Liver (tissue), 9 donors: ENCODE data around the gene APBB1IP. TPM values are rescaled to one million over a fixed set of nuclear protein-coding genes. Genes with fewer than 3 reads are reported as not detected.

Experiments
- DNase-seq: peaks from one replicate; pipeline ENCODE4 v3.0.0-alpha.2; 2017; ENCODE audit warnings: low spot score
- H3K27ac ChIP-seq, 2 donors: one replicate each; pipeline ENCODE4 v1.7.0; 2013; ENCODE audit warnings: inconsistent platforms in 2 of 2, low read length in 2 of 2, control low read depth in 1 of 2, low read depth in 1 of 2, mild to moderate bottlenecking in 1 of 2
- H3K27me3 ChIP-seq, 4 donors: one replicate each; pipeline versions ENCODE4 v1.6.1 to v1.7.0; 2013; ENCODE audit warnings: low read length in 3 of 4, inconsistent platforms in 1 of 4, mild to moderate bottlenecking in 1 of 4, moderate library complexity in 1 of 4; ENCODE audit not compliant: control insufficient read depth in 4 of 4, insufficient read depth in 4 of 4
- H3K36me3 ChIP-seq, 4 donors: one replicate each; pipeline versions ENCODE4 v1.6.1 to v1.7.0; 2013; ENCODE audit warnings: low read length in 3 of 4, mild to moderate bottlenecking in 3 of 4, low read depth in 1 of 4, moderate library complexity in 1 of 4; ENCODE audit not compliant: control insufficient read depth in 4 of 4, insufficient read depth in 3 of 4
- H3K4me1 ChIP-seq, 4 donors: one replicate each; pipeline versions ENCODE4 v1.6.1 to v1.7.0; 2013; ENCODE audit warnings: low read length in 3 of 4, mild to moderate bottlenecking in 3 of 4, moderate library complexity in 1 of 4; ENCODE audit not compliant: control insufficient read depth in 4 of 4, insufficient read depth in 4 of 4
- H3K4me3 ChIP-seq, 3 donors: one replicate each; pipeline versions ENCODE4 v1.6.1 to v1.7.0; 2013; ENCODE audit warnings: low read length in 3 of 3, control low read depth in 1 of 3, low read depth in 1 of 3, mild to moderate bottlenecking in 1 of 3
- H3K9ac ChIP-seq, 2 donors: one replicate each; pipeline ENCODE4 v1.7.0; 2013; ENCODE audit warnings: low read length in 2 of 2, mild to moderate bottlenecking in 2 of 2, moderate library complexity in 2 of 2, control low read depth in 1 of 2, low read depth in 1 of 2
- H3K9me3 ChIP-seq, 4 donors: one replicate each; pipeline versions ENCODE4 v1.6.1 to v1.7.0; 2013; ENCODE audit warnings: low read length in 3 of 4; ENCODE audit not compliant: control insufficient read depth in 4 of 4
- EGR1 ChIP-seq, 2 donors: IDR thresholded peaks; 2 replicates each; pipeline ENCODE4 v1.6.1; 2016 to 2018; ENCODE audit warnings: antibody characterized with exemption in 2 of 2, low read depth in 2 of 2
- FOXA1 ChIP-seq: IDR thresholded peaks from 2 replicates; pipeline ENCODE4 v1.6.1; 2016; ENCODE audit warnings: antibody characterized with exemption
- FOXA2 ChIP-seq: IDR thresholded peaks from 2 replicates; pipeline ENCODE4 v1.6.1; 2016; ENCODE audit warnings: antibody characterized with exemption
- GABPA ChIP-seq, 2 donors: IDR thresholded peaks in 1 of 2; conservative IDR thresholded peaks in 1 of 2; 2 replicates each; pipeline ENCODE4 v1.6.1; 2016; ENCODE audit warnings: antibody characterized with exemption in 2 of 2, mild to moderate bottlenecking in 1 of 2, moderate library complexity in 1 of 2
- HNF4A ChIP-seq, 2 donors: conservative IDR thresholded peaks; 2 replicates each; pipeline ENCODE4 v1.6.1; 2016; ENCODE audit warnings: antibody characterized with exemption in 2 of 2, mild to moderate bottlenecking in 2 of 2
- HNF4G ChIP-seq: IDR thresholded peaks from 2 replicates; pipeline ENCODE4 v1.6.1; 2016; ENCODE audit warnings: antibody characterized with exemption
- JUND ChIP-seq, 2 donors: IDR thresholded peaks; 2 replicates each; pipeline ENCODE4 v1.6.1; 2016; ENCODE audit warnings: antibody characterized with exemption in 2 of 2
- NR2F2 ChIP-seq: IDR thresholded peaks from 2 replicates; pipeline ENCODE4 v1.6.1; 2016; ENCODE audit warnings: antibody characterized with exemption
- RAD21 ChIP-seq, 2 donors: IDR thresholded peaks; 2 replicates each; pipeline ENCODE4 v1.6.1; 2016; ENCODE audit warnings: antibody characterized with exemption in 2 of 2, mild to moderate bottlenecking in 2 of 2
- RXRA ChIP-seq, 2 donors: IDR thresholded peaks; 2 replicates each; pipeline ENCODE4 v1.6.1; 2017 to 2018; ENCODE audit warnings: antibody characterized with exemption in 2 of 2, mild to moderate bottlenecking in 1 of 2
- SP1 ChIP-seq: IDR thresholded peaks from 2 replicates; pipeline ENCODE4 v1.6.1; 2018; ENCODE audit warnings: antibody characterized with exemption, mild to moderate bottlenecking
- TAF1 ChIP-seq: conservative IDR thresholded peaks from 2 replicates; pipeline ENCODE4 v1.6.1; 2016; ENCODE audit warnings: antibody characterized with exemption, mild to moderate bottlenecking
- YY1 ChIP-seq: IDR thresholded peaks from 2 replicates; pipeline ENCODE4 v1.6.1; 2016; ENCODE audit warnings: antibody characterized with exemption, mild to moderate bottlenecking
- WGBS: extraction: QIAGEN DNeasy Blood & Tissue Kit; methylation state at CpG from one replicate; pipeline ENCODE4 v1.1.7; 2013; 5-methylcytosine and 5-hydroxymethylcytosine counted together
- polyA plus RNA-seq, 2 donors: library from polyadenylated mRNA; stranded (reverse) in 1 of 2; unstranded in 1 of 2; fragments of 200-250 nt in 1 of 2; fragments of >200 nt in 1 of 2; fragmentation: Nextera tagmentation in 1 of 2; extraction: Ambion mirVana in 1 of 2; gene quantifications; one replicate each; pipeline versions ENCODE4 v1.2.1 to v1.2.3, GENCODE V29; 2013 to 2015
- total RNA-seq, 2 donors: library from RNA; depleted of rRNA; stranded (reverse); fragments of >200 nt; gene quantifications; one replicate each; pipeline ENCODE4 v1.2.3, GENCODE V29; 2014
- TF ChIP-seq, protein P1 (sequence below): fragments of 150-350 bp; IDR thresholded peaks from 2 replicates; pipeline ENCODE4 v1.5.1; 2017; ENCODE audit warnings: improper control_type of control experiment, low read depth, low read length; ENCODE audit not compliant: missing input control
- TF ChIP-seq, protein P2 (sequence below): IDR thresholded peaks from 2 replicates; pipeline ENCODE4 v1.6.1; 2016; ENCODE audit warnings: antibody characterized with exemption
- TF ChIP-seq, protein P3 (sequence below): IDR thresholded peaks from 2 replicates; pipeline ENCODE4 v1.6.1; 2016; ENCODE audit warnings: antibody characterized with exemption
- TF ChIP-seq, protein P4 (sequence below): IDR thresholded peaks from 2 replicates; pipeline ENCODE4 v1.6.1; 2016; ENCODE audit warnings: antibody characterized with exemption
- TF ChIP-seq, protein P5 (sequence below): IDR thresholded peaks from 2 replicates; pipeline ENCODE4 v1.6.1; 2016; ENCODE audit warnings: antibody characterized with exemption, mild to moderate bottlenecking
- donor health status: healthy.
- donor health status: healthy.
- donor health status: healthy.
- donor health status: healthy.
- donor health status: healthy.

Gene APBB1IP
- total and polyA plus RNA-seq, 4 donors, result 9.3 to 28.4 (median 12.8) TPM

DNA sequence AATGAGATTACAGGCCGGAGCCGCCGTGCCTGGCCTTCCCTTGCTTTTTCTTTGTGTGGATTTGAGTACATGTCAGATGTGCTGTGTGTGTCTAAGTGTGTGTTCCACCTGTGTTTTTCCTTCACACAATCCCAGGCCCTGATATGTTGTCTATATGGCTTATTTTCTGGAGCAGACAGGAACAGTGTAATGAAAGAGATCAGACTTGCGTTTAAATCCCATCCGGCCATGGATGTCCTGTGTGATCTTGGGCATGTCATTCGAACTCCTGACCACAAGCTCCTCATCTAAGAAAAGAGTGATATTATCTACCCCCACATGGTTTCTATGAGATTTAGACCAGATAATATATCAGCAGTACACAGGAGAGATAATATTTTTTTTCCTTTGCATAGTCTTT is 37.2 kb downstream of the APBB1IP start:
- Histone ChIP-seq H3K4me3 (no peak overlapping the region), H3K27me3 (no peaks in the 10 kb centered on the region), H3K27ac (no peak overlapping the region), H3K9ac (no peak overlapping the region), H3K36me3 (no peaks in the 10 kb centered on the region), H3K9me3 (no peaks in the 10 kb centered on the region), H3K4me1 (peaks cover 0 to 5% (median 2%) of the 10 kb centered on the region in 4 donors)
- 59% methylated on average over 6 of the region's 6 CpGs for WGBS
- DNase-seq, result no peak
- TF ChIP-seq, protein P1, sequence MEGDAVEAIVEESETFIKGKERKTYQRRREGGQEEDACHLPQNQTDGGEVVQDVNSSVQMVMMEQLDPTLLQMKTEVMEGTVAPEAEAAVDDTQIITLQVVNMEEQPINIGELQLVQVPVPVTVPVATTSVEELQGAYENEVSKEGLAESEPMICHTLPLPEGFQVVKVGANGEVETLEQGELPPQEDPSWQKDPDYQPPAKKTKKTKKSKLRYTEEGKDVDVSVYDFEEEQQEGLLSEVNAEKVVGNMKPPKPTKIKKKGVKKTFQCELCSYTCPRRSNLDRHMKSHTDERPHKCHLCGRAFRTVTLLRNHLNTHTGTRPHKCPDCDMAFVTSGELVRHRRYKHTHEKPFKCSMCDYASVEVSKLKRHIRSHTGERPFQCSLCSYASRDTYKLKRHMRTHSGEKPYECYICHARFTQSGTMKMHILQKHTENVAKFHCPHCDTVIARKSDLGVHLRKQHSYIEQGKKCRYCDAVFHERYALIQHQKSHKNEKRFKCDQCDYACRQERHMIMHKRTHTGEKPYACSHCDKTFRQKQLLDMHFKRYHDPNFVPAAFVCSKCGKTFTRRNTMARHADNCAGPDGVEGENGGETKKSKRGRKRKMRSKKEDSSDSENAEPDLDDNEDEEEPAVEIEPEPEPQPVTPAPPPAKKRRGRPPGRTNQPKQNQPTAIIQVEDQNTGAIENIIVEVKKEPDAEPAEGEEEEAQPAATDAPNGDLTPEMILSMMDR, result no peak
- TF ChIP-seq, protein P2, sequence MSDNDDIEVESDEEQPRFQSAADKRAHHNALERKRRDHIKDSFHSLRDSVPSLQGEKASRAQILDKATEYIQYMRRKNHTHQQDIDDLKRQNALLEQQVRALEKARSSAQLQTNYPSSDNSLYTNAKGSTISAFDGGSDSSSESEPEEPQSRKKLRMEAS, result no peak
- no peak for TF ChIP-seq JUND (IDR thresholded peaks at IDR 0.05)
- no peak for TF ChIP-seq FOXA2
- no peak for TF ChIP-seq SP1
- no peak for TF ChIP-seq RXRA (IDR thresholded peaks at IDR 0.05)
- TF ChIP-seq, protein P3, sequence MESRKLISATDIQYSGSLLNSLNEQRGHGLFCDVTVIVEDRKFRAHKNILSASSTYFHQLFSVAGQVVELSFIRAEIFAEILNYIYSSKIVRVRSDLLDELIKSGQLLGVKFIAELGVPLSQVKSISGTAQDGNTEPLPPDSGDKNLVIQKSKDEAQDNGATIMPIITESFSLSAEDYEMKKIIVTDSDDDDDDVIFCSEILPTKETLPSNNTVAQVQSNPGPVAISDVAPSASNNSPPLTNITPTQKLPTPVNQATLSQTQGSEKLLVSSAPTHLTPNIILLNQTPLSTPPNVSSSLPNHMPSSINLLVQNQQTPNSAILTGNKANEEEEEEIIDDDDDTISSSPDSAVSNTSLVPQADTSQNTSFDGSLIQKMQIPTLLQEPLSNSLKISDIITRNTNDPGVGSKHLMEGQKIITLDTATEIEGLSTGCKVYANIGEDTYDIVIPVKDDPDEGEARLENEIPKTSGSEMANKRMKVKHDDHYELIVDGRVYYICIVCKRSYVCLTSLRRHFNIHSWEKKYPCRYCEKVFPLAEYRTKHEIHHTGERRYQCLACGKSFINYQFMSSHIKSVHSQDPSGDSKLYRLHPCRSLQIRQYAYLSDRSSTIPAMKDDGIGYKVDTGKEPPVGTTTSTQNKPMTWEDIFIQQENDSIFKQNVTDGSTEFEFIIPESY, result no peak
- TF ChIP-seq, protein P4, sequence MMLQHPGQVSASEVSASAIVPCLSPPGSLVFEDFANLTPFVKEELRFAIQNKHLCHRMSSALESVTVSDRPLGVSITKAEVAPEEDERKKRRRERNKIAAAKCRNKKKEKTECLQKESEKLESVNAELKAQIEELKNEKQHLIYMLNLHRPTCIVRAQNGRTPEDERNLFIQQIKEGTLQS, result no peak
- no peak for TF ChIP-seq GABPA (IDR thresholded peaks at IDR 0.05 in 1 of 2, conservative IDR thresholded peaks at IDR 0.05 in 1 of 2)
- no peak for TF ChIP-seq HNF4G
- TF ChIP-seq YY1, result no peak
- TF ChIP-seq NR2F2, result no peak
- TF ChIP-seq, protein P5, sequence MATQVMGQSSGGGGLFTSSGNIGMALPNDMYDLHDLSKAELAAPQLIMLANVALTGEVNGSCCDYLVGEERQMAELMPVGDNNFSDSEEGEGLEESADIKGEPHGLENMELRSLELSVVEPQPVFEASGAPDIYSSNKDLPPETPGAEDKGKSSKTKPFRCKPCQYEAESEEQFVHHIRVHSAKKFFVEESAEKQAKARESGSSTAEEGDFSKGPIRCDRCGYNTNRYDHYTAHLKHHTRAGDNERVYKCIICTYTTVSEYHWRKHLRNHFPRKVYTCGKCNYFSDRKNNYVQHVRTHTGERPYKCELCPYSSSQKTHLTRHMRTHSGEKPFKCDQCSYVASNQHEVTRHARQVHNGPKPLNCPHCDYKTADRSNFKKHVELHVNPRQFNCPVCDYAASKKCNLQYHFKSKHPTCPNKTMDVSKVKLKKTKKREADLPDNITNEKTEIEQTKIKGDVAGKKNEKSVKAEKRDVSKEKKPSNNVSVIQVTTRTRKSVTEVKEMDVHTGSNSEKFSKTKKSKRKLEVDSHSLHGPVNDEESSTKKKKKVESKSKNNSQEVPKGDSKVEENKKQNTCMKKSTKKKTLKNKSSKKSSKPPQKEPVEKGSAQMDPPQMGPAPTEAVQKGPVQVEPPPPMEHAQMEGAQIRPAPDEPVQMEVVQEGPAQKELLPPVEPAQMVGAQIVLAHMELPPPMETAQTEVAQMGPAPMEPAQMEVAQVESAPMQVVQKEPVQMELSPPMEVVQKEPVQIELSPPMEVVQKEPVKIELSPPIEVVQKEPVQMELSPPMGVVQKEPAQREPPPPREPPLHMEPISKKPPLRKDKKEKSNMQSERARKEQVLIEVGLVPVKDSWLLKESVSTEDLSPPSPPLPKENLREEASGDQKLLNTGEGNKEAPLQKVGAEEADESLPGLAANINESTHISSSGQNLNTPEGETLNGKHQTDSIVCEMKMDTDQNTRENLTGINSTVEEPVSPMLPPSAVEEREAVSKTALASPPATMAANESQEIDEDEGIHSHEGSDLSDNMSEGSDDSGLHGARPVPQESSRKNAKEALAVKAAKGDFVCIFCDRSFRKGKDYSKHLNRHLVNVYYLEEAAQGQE, result no peak
- TF ChIP-seq TAF1, result no peak
- no peak for TF ChIP-seq EGR1 (IDR thresholded peaks at IDR 0.05; ENCODE audit: low read depth in 2 of 2)
- no peak for TF ChIP-seq RAD21 (IDR thresholded peaks at IDR 0.05)
- TF ChIP-seq FOXA1, result no peak
- TF ChIP-seq HNF4A (conservative IDR thresholded peaks at IDR 0.05), result no peak
